ENCODE results near the gene SETMAR. TPM values are rescaled to one million over a fixed set of nuclear protein-coding genes. Genes with fewer than 3 reads are reported as not detected.
"Not testable (repeated sequence)": the region's sequence is repeated elsewhere in the genome, so short reads cannot be mapped to it uniquely, and the experiment has no call there.

Gene SETMAR
- polyA plus RNA-seq, 1 experiment, result 9.3 TPM

GRCh38 chr3:4292301-4292700 lies 10.9 kb upstream of the SETMAR start:
- ChIA-PET CTCF (interaction anchor here (0.5 to 1.9 kb wide), 4 partner anchors 156 to 1092 kb away, joined by 3 to 9 read pairs (median 3); no protein-coding TSS in a partner anchor), POLR2A (no interaction called here)
- no peak overlapping the region for H3K4me3 ChIP-seq (ENCODE audit: low read depth, low read length)
- no peak for DNase-seq (ENCODE audit: low read depth)
- TF ChIP-seq CTCF (IDR thresholded peaks at IDR 0.05; ENCODE audit: insufficient read depth, low read depth, low read length), result no peak
- no peaks in the 10 kb centered on the region for H3K27me3 ChIP-seq (ENCODE audit: control insufficient read depth, insufficient read depth, low read length)
- H3K36me3 ChIP-seq (ENCODE audit: control insufficient read depth, insufficient read depth, low read length), result no peaks in the 10 kb centered on the region

GRCh38 chr3:4294616-4295327 lies 8.4 kb upstream of the SETMAR start:
- POLR2A ChIA-PET, result no interaction called here
- Histone ChIP-seq H3K36me3 (ENCODE audit: control insufficient read depth, insufficient read depth, low read length) (no peaks in the 10 kb centered on the region), H3K4me3 (ENCODE audit: low read depth, low read length) (no peak overlapping the region), H3K27me3 (ENCODE audit: control insufficient read depth, insufficient read depth, low read length) (no peaks in the 10 kb centered on the region)
- TF ChIP-seq CTCF (IDR thresholded peaks at IDR 0.05; ENCODE audit: insufficient read depth, low read depth, low read length), result no peak
- no peak for DNase-seq (ENCODE audit: low read depth)
- CTCF ChIA-PET, result interaction anchor here (1.1 kb wide), 1 partner anchor 1095 kb away, joined by 3 read pairs; no protein-coding TSS in a partner anchor

DNA sequence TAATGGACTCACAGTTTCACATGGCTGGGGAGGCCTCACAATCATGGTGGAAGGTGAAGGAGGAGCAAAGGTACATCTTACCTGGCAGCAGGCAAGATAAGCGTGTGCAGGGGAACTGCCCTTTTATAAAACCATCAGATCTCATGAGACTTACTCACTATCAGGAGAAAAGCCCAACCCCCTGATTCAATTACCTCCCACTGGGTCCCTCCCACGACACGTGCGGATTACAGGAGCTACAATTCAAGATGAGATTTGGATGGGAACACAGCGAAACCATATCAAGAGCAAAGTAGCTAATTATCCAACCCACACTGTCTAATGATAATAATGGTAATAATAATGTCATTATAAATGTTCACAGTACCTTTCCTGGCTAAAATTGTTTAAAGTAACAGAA lies 6.7 kb upstream of the SETMAR start:
- not testable (repeated sequence) for H3K36me3 ChIP-seq (ENCODE audit: control insufficient read depth, insufficient read depth, low read length); H3K27me3 ChIP-seq (ENCODE audit: control insufficient read depth, insufficient read depth, low read length)
- CTCF ChIA-PET, result interaction anchor here (0.7 kb wide), 1 partner anchor 1096 kb away, joined by 3 read pairs; no protein-coding TSS in a partner anchor

DNA sequence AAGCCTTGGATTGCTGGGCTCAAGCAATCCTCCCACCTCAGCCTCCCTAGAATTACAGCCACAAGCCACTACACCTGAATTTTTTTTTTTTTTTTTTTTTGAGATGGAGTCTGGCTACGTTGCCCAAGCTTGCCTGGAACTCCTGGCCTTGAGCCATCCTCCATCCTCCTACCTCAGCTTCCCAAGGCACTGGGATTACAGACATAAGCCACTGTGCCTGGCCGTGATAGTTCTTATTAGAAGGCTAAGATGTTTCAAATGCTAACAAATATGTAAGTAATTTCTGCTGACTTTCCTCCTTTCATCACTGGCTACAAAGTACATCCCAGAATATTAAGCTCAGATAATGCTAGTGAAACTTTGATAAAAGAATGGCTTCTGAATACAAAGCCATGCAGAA lies 5.7 kb upstream of the SETMAR start:
- DNase-seq (ENCODE audit: low read depth), result no peak
- H3K27me3 ChIP-seq (ENCODE audit: control insufficient read depth, insufficient read depth, low read length), result no peaks in the 10 kb centered on the region
- H3K36me3 ChIP-seq (ENCODE audit: control insufficient read depth, insufficient read depth, low read length), result no peaks in the 10 kb centered on the region
- no peak for TF ChIP-seq CTCF (IDR thresholded peaks at IDR 0.05; ENCODE audit: insufficient read depth, low read depth, low read length)
- POLR2A ChIA-PET, result no interaction called here
- CTCF ChIA-PET, result interaction anchor here (1.0 to 2.3 kb wide), 3 partner anchors 9 to 1097 kb away, joined by 4 to 9 read pairs (median 7); no protein-coding TSS in a partner anchor
- H3K4me3 ChIP-seq (ENCODE audit: low read depth, low read length), result no peak overlapping the region

More for the DNA sequence above, 6.7 kb upstream of the SETMAR start:
- DNase-seq (ENCODE audit: low read depth); H3K4me3 ChIP-seq (ENCODE audit: low read depth, low read length); POLR2A ChIA-PET: not testable (repeated sequence)

- TF ChIP-seq CTCF (IDR thresholded peaks at IDR 0.05; ENCODE audit: insufficient read depth, low read depth, low read length), result no peak
- no peaks in the 10 kb centered on the region for H3K27me3 ChIP-seq (ENCODE audit: control insufficient read depth, insufficient read depth, low read length)
- no peak for DNase-seq (ENCODE audit: low read depth)
- POLR2A ChIA-PET, result no interaction called here
- H3K36me3 ChIP-seq (ENCODE audit: control insufficient read depth, insufficient read depth, low read length), result no peaks in the 10 kb centered on the region
- CTCF ChIA-PET, result no interaction called here
- peak overlapping the region; percentile 65 for H3K4me3 ChIP-seq (ENCODE audit: low read depth, low read length)
Measured at GRCh38 chr3:4302747-4303146, 422 bp upstream of the SETMAR start.

GRCh38 chr3:4305210-4305609 lies 2.0 kb downstream of the SETMAR start:
- DNase-seq (ENCODE audit: low read depth); H3K4me3 ChIP-seq (ENCODE audit: low read depth, low read length); POLR2A ChIA-PET; H3K36me3 ChIP-seq (ENCODE audit: control insufficient read depth, insufficient read depth, low read length); H3K27me3 ChIP-seq (ENCODE audit: control insufficient read depth, insufficient read depth, low read length); CTCF ChIA-PET: not testable (repeated sequence)

Data from BJ (cell line).